A673 (cell line): Measurements from ENCODE around the gene TECTA.

ENCODE experiments used
- EZH2 ChIP-seq: fragments of 200-600 bp; sonication (generic); IDR thresholded peaks from 2 replicates; pipeline ENCODE4 v1.6.1; 2017; ENCODE audit warnings: borderline replicate concordance, low read depth, mild to moderate bottlenecking, mixed read lengths, antibody characterized with exemption, low read length; ENCODE audit not compliant: poor library complexity, severe bottlenecking
- TF ChIP-seq, protein P1 (sequence below): fragments of 300-800, 200-600 bp; sonication (generic); conservative IDR thresholded peaks from 2 replicates; pipeline ENCODE4 v1.5.1; 2017; ENCODE audit warnings: low read depth, mild to moderate bottlenecking, antibody characterized with exemption, low read length, moderate library complexity, mixed read lengths

DNA sequence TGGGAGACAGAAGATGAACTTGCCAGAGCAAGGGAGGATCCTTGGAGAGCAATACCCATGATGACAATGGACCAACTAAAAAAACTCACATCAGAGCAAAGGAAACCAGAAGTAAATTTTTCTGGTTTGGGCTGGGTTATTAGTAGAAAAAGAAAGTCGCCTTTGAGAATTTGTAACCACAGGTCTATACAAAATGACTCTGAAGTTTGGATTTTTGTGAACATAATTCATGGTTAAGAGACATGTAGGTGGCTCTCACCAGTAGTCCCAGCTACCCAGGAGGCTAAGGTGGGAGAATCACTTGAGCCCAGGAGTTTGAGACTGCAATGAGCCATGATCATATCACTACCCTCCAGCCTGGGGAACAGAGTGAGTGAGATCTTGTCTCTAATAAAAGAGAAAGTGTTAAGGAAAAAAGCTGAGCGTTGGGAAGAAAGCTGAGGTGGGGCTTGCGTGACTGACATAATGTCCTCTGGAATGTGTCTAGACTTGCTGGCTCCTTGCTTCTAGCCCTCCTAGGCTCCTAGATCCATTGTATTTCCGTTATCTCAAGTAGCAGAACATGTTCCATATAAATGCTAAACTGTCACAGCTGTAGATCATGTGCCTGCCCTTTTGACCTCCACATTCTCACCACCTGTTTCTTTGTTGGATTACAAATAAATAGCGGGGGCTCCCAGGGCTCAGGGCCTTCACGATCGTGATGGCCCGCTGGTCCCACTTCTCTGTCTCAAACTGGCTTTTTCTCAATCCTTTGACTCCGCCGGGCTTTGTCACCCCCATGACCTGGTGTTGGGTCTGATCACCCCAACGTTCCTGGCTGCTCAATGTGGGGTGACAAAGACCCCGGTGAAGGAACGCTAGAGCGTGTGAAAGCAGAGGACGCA is 135.3 kb downstream of the TECTA start:
- no peak for TF ChIP-seq EZH2
- TF ChIP-seq, protein P1, sequence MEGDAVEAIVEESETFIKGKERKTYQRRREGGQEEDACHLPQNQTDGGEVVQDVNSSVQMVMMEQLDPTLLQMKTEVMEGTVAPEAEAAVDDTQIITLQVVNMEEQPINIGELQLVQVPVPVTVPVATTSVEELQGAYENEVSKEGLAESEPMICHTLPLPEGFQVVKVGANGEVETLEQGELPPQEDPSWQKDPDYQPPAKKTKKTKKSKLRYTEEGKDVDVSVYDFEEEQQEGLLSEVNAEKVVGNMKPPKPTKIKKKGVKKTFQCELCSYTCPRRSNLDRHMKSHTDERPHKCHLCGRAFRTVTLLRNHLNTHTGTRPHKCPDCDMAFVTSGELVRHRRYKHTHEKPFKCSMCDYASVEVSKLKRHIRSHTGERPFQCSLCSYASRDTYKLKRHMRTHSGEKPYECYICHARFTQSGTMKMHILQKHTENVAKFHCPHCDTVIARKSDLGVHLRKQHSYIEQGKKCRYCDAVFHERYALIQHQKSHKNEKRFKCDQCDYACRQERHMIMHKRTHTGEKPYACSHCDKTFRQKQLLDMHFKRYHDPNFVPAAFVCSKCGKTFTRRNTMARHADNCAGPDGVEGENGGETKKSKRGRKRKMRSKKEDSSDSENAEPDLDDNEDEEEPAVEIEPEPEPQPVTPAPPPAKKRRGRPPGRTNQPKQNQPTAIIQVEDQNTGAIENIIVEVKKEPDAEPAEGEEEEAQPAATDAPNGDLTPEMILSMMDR = no peak
